GM23248 (cell line): ENCODE data around the gene HYLS1. TPM values are rescaled to one million over a fixed set of nuclear protein-coding genes. Genes with fewer than 3 reads are reported as not detected.
A peak's percentile ranks its signal among the peaks of the same experiment; 100 is the strongest.

ENCODE experiments used
- DNase-seq: peaks from one replicate; pipeline ENCODE4 v3.0.0-alpha.2; 2015
- H2AFZ ChIP-seq: fragments of 200-600 bp; sonication (generic); 2 replicates; pipeline ENCODE4 v1.6.1; 2016; ENCODE audit warnings: antibody characterized with exemption
- H3F3A ChIP-seq: fragments of 200-600 bp; sonication (generic); 2 replicates; pipeline ENCODE4 v1.6.1; 2016; ENCODE audit warnings: mild to moderate bottlenecking, antibody characterized with exemption, mixed run types; ENCODE audit not compliant: insufficient read depth
- H3K27ac ChIP-seq: fragments of 200-600 bp; sonication (generic); 2 replicates; pipeline ENCODE4 v1.5.1; 2016; ENCODE audit warnings: mild to moderate bottlenecking
- H3K27me3 ChIP-seq: fragments of 200-600 bp; sonication (generic); replicated peaks from 2 replicates; pipeline ENCODE4 v1.6.1; 2016; ENCODE audit warnings: mild to moderate bottlenecking; ENCODE audit not compliant: insufficient read depth
- H3K36me3 ChIP-seq: fragments of 200-600 bp; sonication (generic); 2 replicates; pipeline ENCODE4 v1.6.1; 2016; ENCODE audit warnings: low read depth, mild to moderate bottlenecking
- H3K4me1 ChIP-seq: fragments of 200-600 bp; sonication (generic); 2 replicates; pipeline ENCODE4 v1.6.1; 2016; ENCODE audit warnings: mild to moderate bottlenecking; ENCODE audit not compliant: insufficient read depth
- H3K4me2 ChIP-seq: fragments of 200-600 bp; sonication (generic); one replicate; pipeline ENCODE4 v1.6.1; 2016; ENCODE audit warnings: mild to moderate bottlenecking; ENCODE audit not compliant: unreplicated experiment
- H3K4me3 ChIP-seq: fragments of 200-600 bp; sonication (generic); 2 replicates; pipeline ENCODE4 v1.5.1; 2016; ENCODE audit warnings: mild to moderate bottlenecking
- H3K79me2 ChIP-seq: fragments of 200-600 bp; sonication (generic); 2 replicates; pipeline ENCODE4 v1.6.1; 2016; ENCODE audit warnings: mild to moderate bottlenecking; ENCODE audit not compliant: insufficient read depth
- H3K9ac ChIP-seq: fragments of 200-600 bp; sonication (generic); 2 replicates; pipeline ENCODE4 v1.6.1; 2016; ENCODE audit warnings: mild to moderate bottlenecking
- H3K9me2 ChIP-seq: fragments of 200-600 bp; sonication (generic); 2 replicates; pipeline ENCODE4 v1.6.1; 2016; ENCODE audit warnings: mixed run types, mild to moderate bottlenecking, moderate library complexity; ENCODE audit not compliant: insufficient read depth
- H3K9me3 ChIP-seq: fragments of 200-600 bp; sonication (generic); one replicate; pipeline ENCODE4 v1.6.1; 2017; ENCODE audit warnings: low read depth
- H4K20me1 ChIP-seq: fragments of 200-600 bp; sonication (generic); 2 replicates; pipeline ENCODE4 v1.6.0; 2016; ENCODE audit not compliant: insufficient read depth
- EZH2 ChIP-seq: fragments of 200-600 bp; sonication (generic); IDR thresholded peaks from 2 replicates; pipeline ENCODE4 v1.6.1; 2018; ENCODE audit warnings: antibody characterized with exemption, mild to moderate bottlenecking; ENCODE audit not compliant: insufficient read depth, poor library complexity, severe bottlenecking
- EZH2phosphoT487 ChIP-seq: fragments of 200-600 bp; sonication (generic); IDR thresholded peaks from 2 replicates; pipeline ENCODE4 v1.6.1; 2018; ENCODE audit warnings: antibody characterized with exemption, moderate library complexity, mild to moderate bottlenecking, low read depth; ENCODE audit not compliant: insufficient read depth
- WGBS, 2 experiments: methylation state at CpG; one replicate each; pipeline ENCODE4 v1.1.6; 2015 to 2017; ENCODE audit warnings: low lambda C conversion rate in 2 of 2, low coverage in 1 of 2; ENCODE audit errors: missing lambda C conversion rate in 2 of 2; 5-methylcytosine and 5-hydroxymethylcytosine counted together
- in situ Hi-C: fragments of 300-500 bp; cut with MboI; formaldehyde crosslinking; loops from 2 replicates; pipeline ENCODE4 v1.15.0; 2020
- polyA plus RNA-seq: library from polyadenylated mRNA; unstranded; fragments of >200 nt; fragmentation: Nextera tagmentation; extraction: Ambion mirVana; gene quantifications from 2 replicates; pipeline ENCODE4 v1.2.1, GENCODE V29; 2016
- total RNA-seq: library from RNA; depleted of rRNA; stranded (reverse); fragments of >200 nt; shearing (Covaris generic); gene quantifications from 2 replicates; pipeline ENCODE4 v1.2.3, GENCODE V29; 2014

HYLS1 gene
- total and polyA plus RNA-seq, 2 experiments from 2014 or later = 6.2 to 11.7 TPM

DNA sequence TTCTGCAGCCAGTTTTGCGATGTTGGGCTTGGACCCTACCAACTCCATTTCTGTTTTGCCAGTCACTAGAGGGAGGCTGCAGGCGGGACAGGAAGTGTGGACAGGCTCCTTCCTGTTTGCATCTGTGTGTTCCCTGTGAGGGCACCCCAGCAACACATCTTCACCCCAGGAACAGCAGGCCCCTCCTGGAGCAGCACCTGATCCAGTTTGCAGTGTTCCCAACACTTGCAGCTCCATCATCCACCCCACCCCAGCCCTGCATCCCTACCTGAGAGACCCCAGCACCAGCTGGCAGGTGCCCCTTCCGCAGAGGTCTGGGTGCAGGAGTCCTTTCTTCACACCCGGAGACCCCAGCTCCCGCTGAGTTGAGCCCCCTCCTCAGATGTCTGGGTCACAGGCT is 51.0 kb downstream of the HYLS1 start:
- no peaks in the 10 kb centered on the region for H3K36me3 ChIP-seq
- no peaks in the 10 kb centered on the region for H3K79me2 ChIP-seq
- H3K9ac ChIP-seq = no peak overlapping the region
- TF ChIP-seq EZH2 = no peak
- TF ChIP-seq EZH2phosphoT487 = no peak
- no peak overlapping the region for H3K4me3 ChIP-seq
- 48 to 50% methylated on average over 5 of the region's 5 CpGs for WGBS, 2 experiments
- DNase-seq = no peak
- no peaks in the 10 kb centered on the region for H3K9me3 ChIP-seq
- H3K4me1 ChIP-seq = no peaks in the 10 kb centered on the region
- no peaks in the 10 kb centered on the region for H3K9me2 ChIP-seq
- no peaks in the 10 kb centered on the region for H4K20me1 ChIP-seq
- H3K4me2 ChIP-seq = no peak overlapping the region
- H3K27ac ChIP-seq = no peak overlapping the region
- no peaks in the 10 kb centered on the region; the same call in 1 of the 2 replicates for H3K27me3 ChIP-seq
- no peaks in the 10 kb centered on the region for H3F3A ChIP-seq
- in situ Hi-C loops = no loop called here
- peak overlapping the region; percentile 51; the same call in 1 of the 2 replicates for H2AFZ ChIP-seq

- no peaks in the 10 kb centered on the region for H3F3A ChIP-seq
- no peaks in the 10 kb centered on the region; the same call in 1 of the 2 replicates for H3K27me3 ChIP-seq
- no peaks in the 10 kb centered on the region for H4K20me1 ChIP-seq
- H2AFZ ChIP-seq = no peak overlapping the region
- no peaks in the 10 kb centered on the region for H3K36me3 ChIP-seq
- no peak overlapping the region for H3K27ac ChIP-seq
- WGBS, 2 experiments = 18 to 20% methylated on average over 4 of the region's 4 CpGs
- in situ Hi-C loops = no loop called here
- H3K9me2 ChIP-seq = no peaks in the 10 kb centered on the region
- H3K9me3 ChIP-seq = no peaks in the 10 kb centered on the region
- TF ChIP-seq EZH2phosphoT487 (no peak), EZH2 (no peak)
- H3K9ac ChIP-seq = no peak overlapping the region
- peak; percentile 23 for DNase-seq
- no peaks in the 10 kb centered on the region for H3K4me1 ChIP-seq
- H3K79me2 ChIP-seq = no peaks in the 10 kb centered on the region
- no peak overlapping the region for H3K4me3 ChIP-seq
- H3K4me2 ChIP-seq = no peak overlapping the region
These were observed 51.6 kb downstream of the HYLS1 start for GRCh38 chr11:125939081-125939521.

DNA sequence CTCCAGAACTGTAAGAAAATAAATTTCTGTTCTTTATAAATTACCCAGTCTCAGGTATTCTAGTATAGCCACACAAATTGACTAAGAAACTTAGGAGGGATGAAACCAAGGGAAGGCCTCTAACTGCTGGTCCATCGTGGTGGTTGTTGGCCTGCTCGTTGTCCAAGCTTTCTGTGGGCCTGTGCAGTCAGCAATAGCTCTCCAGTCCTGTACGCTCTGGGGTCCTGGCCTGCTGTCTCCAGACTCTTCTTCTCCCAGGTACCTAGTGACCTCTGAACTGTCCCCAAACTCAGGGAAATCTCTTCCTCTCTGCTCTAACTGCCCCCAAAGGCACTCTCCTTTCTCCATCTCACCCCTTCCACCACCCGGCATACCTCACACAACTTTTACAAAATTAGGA is 52.7 kb downstream of the HYLS1 start:
- no peaks in the 10 kb centered on the region for H3K36me3 ChIP-seq
- in situ Hi-C loops = no loop called here
- H3K4me1 ChIP-seq = no peaks in the 10 kb centered on the region
- no peak overlapping the region for H3K4me2 ChIP-seq
- H3K79me2 ChIP-seq = no peaks in the 10 kb centered on the region
- no peaks in the 10 kb centered on the region for H3F3A ChIP-seq
- no peaks in the 10 kb centered on the region for H3K9me2 ChIP-seq
- H2AFZ ChIP-seq = no peak overlapping the region
- no peaks in the 10 kb centered on the region for H4K20me1 ChIP-seq
- no peaks in the 10 kb centered on the region for H3K9me3 ChIP-seq
- no peaks in the 10 kb centered on the region; the same call in 1 of the 2 replicates for H3K27me3 ChIP-seq
- no peak overlapping the region for H3K27ac ChIP-seq
- DNase-seq = no peak
- WGBS, 2 experiments = 88 to 95% methylated on average over 4 of the region's 4 CpGs
- no peak overlapping the region for H3K4me3 ChIP-seq
- H3K9ac ChIP-seq = no peak overlapping the region
- TF ChIP-seq EZH2phosphoT487 = no peak
- TF ChIP-seq EZH2 = no peak

GRCh38 chr11:125941267-125941618 is 53.8 kb downstream of the HYLS1 start:
- H3K4me1 ChIP-seq = no peaks in the 10 kb centered on the region
- no peak overlapping the region for H3K9ac ChIP-seq
- TF ChIP-seq EZH2phosphoT487 = no peak
- no peak for TF ChIP-seq EZH2
- H3K27ac ChIP-seq = no peak overlapping the region
- H3F3A ChIP-seq = no peaks in the 10 kb centered on the region
- H3K4me3 ChIP-seq = no peak overlapping the region
- no peak overlapping the region for H3K4me2 ChIP-seq
- no peaks in the 10 kb centered on the region for H3K79me2 ChIP-seq
- in situ Hi-C loops = no loop called here
- H2AFZ ChIP-seq = no peak overlapping the region
- no peaks in the 10 kb centered on the region for H4K20me1 ChIP-seq
- 65 to 68% methylated on average over 4 of the region's 4 CpGs for WGBS, 2 experiments
- DNase-seq = no peak
- H3K9me3 ChIP-seq = no peaks in the 10 kb centered on the region
- no peaks in the 10 kb centered on the region for H3K36me3 ChIP-seq
- H3K27me3 ChIP-seq = no peaks in the 10 kb centered on the region; the same call in 1 of the 2 replicates
- H3K9me2 ChIP-seq = no peaks in the 10 kb centered on the region
